Endothelial cell of umbilical vein (primary cell): Measurements from ENCODE around the gene CRACR2B. TPM values are rescaled to one million over a fixed set of nuclear protein-coding genes. Genes with fewer than 3 reads are reported as not detected.

Experiments
- BruUV-seq: library from RNA; stranded (reverse); fragments of 400-500 nt; replicated peaks from 2 replicates; lab custom pipeline; 2021; lab: Mats Ljungman, UMichigan
- CTCF ChIA-PET: fragments of 300-600, 350-600 bp; sonication (Branson Sonifier 250); formaldehyde crosslinking; loops from one replicate; lab custom pipeline; 2021; ENCODE audit warnings: antibody characterized with exemption, inconsistent platforms; lab: Charles Lee
- POLR2A ChIA-PET: fragments of 300-600, 350-600 bp; sonication (Branson Sonifier 250); formaldehyde crosslinking; loops from one replicate; lab custom pipeline; 2021; ENCODE audit warnings: antibody characterized with exemption, inconsistent platforms; lab: Charles Lee
- DNase-seq: peaks from one replicate; pipeline ENCODE4 v3.0.0-alpha.2; 2011; ENCODE audit warnings: low read depth, low spot score
- FAIRE-seq: peaks from 2 replicates; lab custom pipeline; 2011; peaks lifted over from hg19 to GRCh38; lab: Jason Lieb, UNC
- H2AFZ ChIP-seq: 2 replicates; pipeline ENCODE4 v1.6.0; 2012; ENCODE audit warnings: low read depth, low read length, control low read depth, inconsistent platforms
- H3K27ac ChIP-seq: 2 replicates; pipeline ENCODE4 v1.5.1; 2011; ENCODE audit warnings: low read depth, mild to moderate bottlenecking, control low read depth, low read length, moderate library complexity; ENCODE audit not compliant: insufficient read depth
- H3K27me3 ChIP-seq, 2 experiments: 2 replicates each; pipeline versions ENCODE4 v1.6.0 to v1.6.1; 2011; ENCODE audit warnings: low read length in 2 of 2, mixed read lengths in 1 of 2; ENCODE audit not compliant: control insufficient read depth in 2 of 2, insufficient read depth in 2 of 2
- H3K36me3 ChIP-seq, 2 experiments: 2 replicates in 1 of 2; 3 replicates in 1 of 2; pipeline ENCODE4 v1.5.1; 2011; ENCODE audit warnings: low read length in 2 of 2, mild to moderate bottlenecking in 1 of 2, moderate library complexity in 1 of 2; ENCODE audit not compliant: control insufficient read depth in 2 of 2, insufficient read depth in 2 of 2; ENCODE audit errors: extremely low read depth in 1 of 2
- H3K4me1 ChIP-seq: 3 replicates; pipeline ENCODE4 v1.5.1; 2011; ENCODE audit warnings: mild to moderate bottlenecking, low read length; ENCODE audit not compliant: control insufficient read depth, insufficient read depth; ENCODE audit errors: extremely low read depth
- H3K4me2 ChIP-seq: 2 replicates; pipeline ENCODE4 v1.6.1; 2011; ENCODE audit warnings: low read length, control low read depth, mixed read lengths; ENCODE audit not compliant: insufficient read depth
- H3K4me3 ChIP-seq, 3 experiments: fragments of 200-600 bp in 1 of 3; sonication (generic), shearing (Covaris generic) in 1 of 3; replicated peaks in 1 of 3; 2 replicates each; pipeline ENCODE4 v1.5.1; 2011 to 2016; ENCODE audit warnings: control low read depth in 3 of 3, low read length in 3 of 3, mild to moderate bottlenecking in 2 of 3, inconsistent platforms in 1 of 3, low read depth in 1 of 3, moderate library complexity in 1 of 3; ENCODE audit not compliant: insufficient read depth in 1 of 3
- H3K79me2 ChIP-seq: 2 replicates; pipeline ENCODE4 v1.6.0; 2012; ENCODE audit warnings: low read length, inconsistent platforms; ENCODE audit not compliant: control insufficient read depth, insufficient read depth
- H3K9ac ChIP-seq: replicated peaks from 2 replicates; pipeline ENCODE3; 2011; ENCODE audit warnings: low read length, control low read depth; ENCODE audit not compliant: insufficient read depth; ENCODE audit errors: extremely low read depth
- H3K9me1 ChIP-seq: replicated peaks from 3 replicates; pipeline ENCODE4 v1.6.0; 2011; ENCODE audit warnings: mild to moderate bottlenecking, low read length; ENCODE audit not compliant: control insufficient read depth, insufficient read depth; ENCODE audit errors: extremely low read depth
- H3K9me3 ChIP-seq: replicated peaks from 2 replicates; pipeline ENCODE4 v1.5.1; 2012; ENCODE audit warnings: low read length, inconsistent platforms; ENCODE audit not compliant: control insufficient read depth, insufficient read depth
- H4K20me1 ChIP-seq: replicated peaks from 2 replicates; pipeline ENCODE3; 2011; ENCODE audit warnings: mild to moderate bottlenecking, low read length; ENCODE audit not compliant: control insufficient read depth, insufficient read depth; ENCODE audit errors: extremely low read depth
- EZH2 ChIP-seq: IDR thresholded peaks from 2 replicates; pipeline ENCODE4 v1.6.1; 2012; ENCODE audit warnings: borderline replicate concordance, low read depth, mild to moderate bottlenecking, moderate library complexity, low read length, inconsistent platforms; ENCODE audit not compliant: severe bottlenecking
- FOS ChIP-seq: IDR thresholded peaks from 2 replicates; pipeline ENCODE4 v1.6.1; 2011; ENCODE audit warnings: mild to moderate bottlenecking, low read length, moderate library complexity, borderline replicate concordance; ENCODE audit not compliant: insufficient read depth
- GATA2 ChIP-seq: IDR thresholded peaks from 2 replicates; pipeline ENCODE4 v1.7.0; 2011; ENCODE audit warnings: low read depth, mild to moderate bottlenecking, moderate library complexity, mixed read lengths, low read length; ENCODE audit not compliant: insufficient read length, insufficient read depth
- JUN ChIP-seq: IDR thresholded peaks from 2 replicates; pipeline ENCODE4 v1.6.1; 2011; ENCODE audit warnings: borderline replicate concordance, low read depth; ENCODE audit not compliant: insufficient read length, insufficient read depth
- MYC ChIP-seq: IDR thresholded peaks from one replicate; pipeline ENCODE4 v1.6.1; 2011; ENCODE audit warnings: mild to moderate bottlenecking, low read depth, low read length
- POLR2A ChIP-seq: IDR thresholded peaks from 2 replicates; pipeline ENCODE4 v1.6.1; 2012; ENCODE audit warnings: low read depth, mild to moderate bottlenecking, control low read depth, low read length
- POLR2AphosphoS5 ChIP-seq: IDR thresholded peaks from 2 replicates; pipeline ENCODE4 v1.6.1; 2012; ENCODE audit warnings: low read depth, mild to moderate bottlenecking, control low read depth, low read length, moderate library complexity; ENCODE audit not compliant: insufficient read depth
- dilution Hi-C: fragments of 300-500 bp; cut with MboI; formaldehyde crosslinking; loops from one replicate; pipeline ENCODE4 v1.15.0; 2019; ENCODE audit warnings: low sequenced_read_pairs; ENCODE audit not compliant: extremely low pct_ligation_motif_present
- intact Hi-C: fragments of 100-400 bp; cut with micrococcal nuclease; formaldehyde crosslinking; loops from one replicate; pipeline ENCODE4 v1.10.0; 2022
- polyA plus RNA-seq, 4 experiments: library from polyadenylated mRNA; depleted of rRNA in 3 of 4; stranded (reverse) in 3 of 4; unstranded in 1 of 4; fragments of >200 nt; gene quantifications; 2 replicates each; pipeline versions ENCODE4 v1.2.1 to v1.2.3, GENCODE V29; 2011 to 2012; ENCODE audit warnings: missing spikeins in 1 of 4
- total RNA-seq: library from RNA; stranded (reverse); gene quantifications from 2 replicates; pipeline ENCODE4 v1.2.3, GENCODE V29; 2021
- TF ChIP-seq, protein P1 (sequence below): IDR thresholded peaks from 2 replicates; pipeline ENCODE4 v1.6.1; 2011; ENCODE audit not compliant: insufficient read depth, insufficient read length
- TF ChIP-seq, protein P2 (sequence below), 2 donors: IDR thresholded peaks; 1 replicate in 1 of 2; 2 replicates in 1 of 2; pipeline ENCODE4 v1.5.1; 2011; ENCODE audit warnings: low read length in 2 of 2, mild to moderate bottlenecking in 2 of 2, moderate library complexity in 2 of 2, control low read depth in 1 of 2, inconsistent platforms in 1 of 2, low read depth in 1 of 2; ENCODE audit not compliant: insufficient read depth in 1 of 2; ENCODE audit errors: extremely low read depth in 1 of 2

Gene CRACR2B
- total and polyA plus RNA-seq, 2 donors (not counting 3 experiments of a cell fraction or from before 2014, with no cell fraction given), result 8.4 to 9.3 TPM

DNA sequence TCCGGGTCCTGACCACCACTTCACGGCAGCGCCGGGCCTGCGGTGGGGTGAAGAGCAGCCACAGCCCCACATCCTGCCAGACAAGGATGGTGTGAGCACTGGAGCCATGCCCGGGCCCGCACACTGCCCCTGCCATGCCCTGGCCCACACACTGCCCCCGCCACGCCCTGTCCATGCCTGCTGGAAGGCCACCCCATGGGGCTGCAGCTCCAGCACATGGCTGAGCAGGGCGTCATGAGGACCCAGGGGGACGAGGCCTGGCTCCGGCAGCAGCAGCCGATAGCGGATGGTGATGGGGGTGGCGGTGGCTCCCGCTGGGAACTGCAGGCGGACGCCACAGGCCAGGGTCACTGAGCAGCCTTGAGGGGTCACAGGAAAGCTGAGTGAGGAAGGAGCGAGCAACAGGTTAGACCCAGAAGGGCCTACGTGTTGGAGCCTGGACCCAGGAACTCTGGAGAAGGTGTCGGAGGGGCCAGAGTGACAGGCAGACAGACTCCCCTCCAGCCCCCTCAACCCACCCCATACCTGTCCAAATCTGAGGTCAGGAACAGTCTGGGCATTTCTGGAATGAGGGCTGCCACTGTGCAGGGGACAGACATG lies 25.6 kb upstream of the CRACR2B start:
- dilution Hi-C loops (no loop called here), intact Hi-C loops (no loop called here)
- H3K27me3 ChIP-seq, result no peaks in the 10 kb centered on the region
- H3K4me3 ChIP-seq, result no peak overlapping the region
- H3K9me1 ChIP-seq, result no peaks in the 10 kb centered on the region
- no peak for TF ChIP-seq GATA2
- TF ChIP-seq, protein P1, sequence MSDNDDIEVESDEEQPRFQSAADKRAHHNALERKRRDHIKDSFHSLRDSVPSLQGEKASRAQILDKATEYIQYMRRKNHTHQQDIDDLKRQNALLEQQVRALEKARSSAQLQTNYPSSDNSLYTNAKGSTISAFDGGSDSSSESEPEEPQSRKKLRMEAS, result no peak
- TF ChIP-seq MYC, result no peak
- TF ChIP-seq JUN, result no peak
- TF ChIP-seq, protein P2, sequence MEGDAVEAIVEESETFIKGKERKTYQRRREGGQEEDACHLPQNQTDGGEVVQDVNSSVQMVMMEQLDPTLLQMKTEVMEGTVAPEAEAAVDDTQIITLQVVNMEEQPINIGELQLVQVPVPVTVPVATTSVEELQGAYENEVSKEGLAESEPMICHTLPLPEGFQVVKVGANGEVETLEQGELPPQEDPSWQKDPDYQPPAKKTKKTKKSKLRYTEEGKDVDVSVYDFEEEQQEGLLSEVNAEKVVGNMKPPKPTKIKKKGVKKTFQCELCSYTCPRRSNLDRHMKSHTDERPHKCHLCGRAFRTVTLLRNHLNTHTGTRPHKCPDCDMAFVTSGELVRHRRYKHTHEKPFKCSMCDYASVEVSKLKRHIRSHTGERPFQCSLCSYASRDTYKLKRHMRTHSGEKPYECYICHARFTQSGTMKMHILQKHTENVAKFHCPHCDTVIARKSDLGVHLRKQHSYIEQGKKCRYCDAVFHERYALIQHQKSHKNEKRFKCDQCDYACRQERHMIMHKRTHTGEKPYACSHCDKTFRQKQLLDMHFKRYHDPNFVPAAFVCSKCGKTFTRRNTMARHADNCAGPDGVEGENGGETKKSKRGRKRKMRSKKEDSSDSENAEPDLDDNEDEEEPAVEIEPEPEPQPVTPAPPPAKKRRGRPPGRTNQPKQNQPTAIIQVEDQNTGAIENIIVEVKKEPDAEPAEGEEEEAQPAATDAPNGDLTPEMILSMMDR (IDR thresholded peaks at IDR 0.05; ENCODE audit: extremely low read depth in 1 of 2, insufficient read depth in 1 of 2, low read depth in 1 of 2, low read length in 2 of 2), result no peak
- TF ChIP-seq POLR2A, result no peak
- TF ChIP-seq POLR2AphosphoS5, result no peak
- TF ChIP-seq EZH2, result no peak
- TF ChIP-seq FOS, result no peak
- H2AFZ ChIP-seq, result no peak overlapping the region
- no peaks in the 10 kb centered on the region for H3K79me2 ChIP-seq
- no peak overlapping the region for H3K4me2 ChIP-seq
- POLR2A ChIA-PET, result no interaction called here
- FAIRE-seq, result no peak
- H4K20me1 ChIP-seq, result no peaks in the 10 kb centered on the region
- peaks cover 0 to 20% of the 10 kb centered on the region in 2 experiments for H3K36me3 ChIP-seq
- DNase-seq, result no peak
- H3K9me3 ChIP-seq, result no peaks in the 10 kb centered on the region
- no peak overlapping the region for H3K9ac ChIP-seq
- H3K4me1 ChIP-seq, result peaks cover 16% of the 10 kb centered on the region
- no TSS peak for BruUV-seq
- CTCF ChIA-PET, result no interaction called here
- H3K27ac ChIP-seq, result no peak overlapping the region
